ENCODE results near the gene RSBN1. TPM values are rescaled to one million over a fixed set of nuclear protein-coding genes. Genes with fewer than 3 reads are reported as not detected.

RSBN1 gene
- total RNA-seq, 1 experiment from 2014 or later, result 16.6 TPM

- Histone ChIP-seq H3K36me3 (ENCODE audit: control insufficient read depth in 1 of 2, insufficient read depth in 2 of 2, low read length in 2 of 2) (no peaks in the 10 kb centered on the region), H3K27ac (ENCODE audit: low read depth, low read length) (peak within 1 kb of the TSS; percentile 82), H3K27me3 (ENCODE audit: insufficient read depth, low read length) (no peaks in the 10 kb centered on the region), H3K4me1 (ENCODE audit: control insufficient read depth in 1 of 2, insufficient read depth in 2 of 2, low read length in 2 of 2) (peaks cover 0 to 15% of the 10 kb centered on the region in 2 experiments; a peak in 2 of 4 replicates), H3K9me3 (ENCODE audit: control insufficient read depth in 1 of 2, insufficient read depth in 1 of 2, low read depth in 1 of 2, low read length in 2 of 2) (no peaks in the 10 kb centered on the region), H4K20me1 (ENCODE audit: insufficient read depth) (no peaks in the 10 kb centered on the region), H3K9me2 (ENCODE audit: insufficient read depth) (no peaks in the 10 kb centered on the region), H2AFZ (ENCODE audit: low read depth, low read length, poor library complexity, severe bottlenecking) (peak within 1 kb of the TSS; percentile 55), H3K4me2 (ENCODE audit: low read length) (peak within 1 kb of the TSS; percentile 83), H3K4me3 (replicated peaks in 1 of 2; ENCODE audit: low read depth in 1 of 2, low read length in 2 of 2) (peak within 1 kb of the TSS; percentile 71 to 77), H3K9ac (ENCODE audit: low read length) (peak within 1 kb of the TSS; percentile 72), H3K79me2 (ENCODE audit: insufficient read depth, low read length) (peaks cover under 1% of the 10 kb centered on the region; the same call in 1 of the 2 replicates)
- ChIA-PET RAD21 (ENCODE audit: low non-redundant PET in 1 of 2, low total read pairs in 2 of 2, uncharacterized antibody in 2 of 2, unreplicated experiment in 2 of 2) (no interaction called here), POLR2A (interaction anchor here (0.7 kb wide), 1 partner anchor 604 kb away, joined by 3 read pairs; no protein-coding TSS in a partner anchor), CTCF (interaction anchor here (1.0 to 1.4 kb wide), 3 partner anchors 12 to 687 kb away, joined by 3 to 4 read pairs (median 3); partner anchors contain the start of genes LRIG2 and RSBN1)
- intact Hi-C loops (cut with micrococcal nuclease), result no loop called here
- TF ChIP-seq SIN3A (IDR thresholded peaks at IDR 0.05; ENCODE audit: low read depth), result 0 out of 2 replicates have a peak, but pooled peaks have one; percentile 42
- TF ChIP-seq POLR2AphosphoS5 (IDR thresholded peaks at IDR 0.05; ENCODE audit: low read depth, low read length), result peak; percentile 82
- peak; percentile 72 for TF ChIP-seq POLR2A (IDR thresholded peaks at IDR 0.05; ENCODE audit: borderline replicate concordance, extremely low read depth, insufficient read depth, insufficient read length)
- TF ChIP-seq JUND (IDR thresholded peaks at IDR 0.05), result no peak
- TF ChIP-seq TCF7L2 (IDR thresholded peaks at IDR 0.05; ENCODE audit: borderline replicate concordance, extremely low read depth, insufficient read depth, insufficient read length), result no peak
- TF ChIP-seq ELF1 (IDR thresholded peaks at IDR 0.05; ENCODE audit: borderline replicate concordance, low read depth), result peak; percentile 37
- TF ChIP-seq SRF (IDR thresholded peaks at IDR 0.05; ENCODE audit: low read depth), result no peak
- TF ChIP-seq YY1 (IDR thresholded peaks at IDR 0.05; ENCODE audit: extremely low read depth, insufficient replicate concordance, low read depth, low read length), result no peak
- peak; percentile 79 for TF ChIP-seq ZFX (IDR thresholded peaks at IDR 0.05)
- TF ChIP-seq CTCF (IDR thresholded peaks at IDR 0.05 in 2 of 3, conservative IDR thresholded peaks at IDR 0.05 in 1 of 3; ENCODE audit: borderline replicate concordance in 1 of 3, insufficient read depth in 1 of 3, low read depth in 2 of 3, low read length in 2 of 3), result no peak
- TF ChIP-seq, protein P1, sequence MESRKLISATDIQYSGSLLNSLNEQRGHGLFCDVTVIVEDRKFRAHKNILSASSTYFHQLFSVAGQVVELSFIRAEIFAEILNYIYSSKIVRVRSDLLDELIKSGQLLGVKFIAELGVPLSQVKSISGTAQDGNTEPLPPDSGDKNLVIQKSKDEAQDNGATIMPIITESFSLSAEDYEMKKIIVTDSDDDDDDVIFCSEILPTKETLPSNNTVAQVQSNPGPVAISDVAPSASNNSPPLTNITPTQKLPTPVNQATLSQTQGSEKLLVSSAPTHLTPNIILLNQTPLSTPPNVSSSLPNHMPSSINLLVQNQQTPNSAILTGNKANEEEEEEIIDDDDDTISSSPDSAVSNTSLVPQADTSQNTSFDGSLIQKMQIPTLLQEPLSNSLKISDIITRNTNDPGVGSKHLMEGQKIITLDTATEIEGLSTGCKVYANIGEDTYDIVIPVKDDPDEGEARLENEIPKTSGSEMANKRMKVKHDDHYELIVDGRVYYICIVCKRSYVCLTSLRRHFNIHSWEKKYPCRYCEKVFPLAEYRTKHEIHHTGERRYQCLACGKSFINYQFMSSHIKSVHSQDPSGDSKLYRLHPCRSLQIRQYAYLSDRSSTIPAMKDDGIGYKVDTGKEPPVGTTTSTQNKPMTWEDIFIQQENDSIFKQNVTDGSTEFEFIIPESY (IDR thresholded peaks at IDR 0.05; ENCODE audit: extremely low read depth, insufficient replicate concordance, low read length), result no peak
- TSS peak; percentile 60 for BruUV-seq (replicated peaks)
- DNase-seq (ENCODE audit: low read depth, low spot score) (peak; percentile 21), ATAC-seq (peak; percentile 91)
Observed at GRCh38 chr1:113759333-113760101, 52.8 kb downstream of the RSBN1 start, which contains the start of gene PHTF1. Gene PHTF1, minus strand, starts transcription at chr1:113759486. Its CDS starts 783 bp downstream, at chr1:113758703.
